DMS53 treated with DMSO at 0.1 percent for 48 hours (cell line): Measurements from ENCODE around the gene LRMDA.

Source experiments
- DNase-seq: peaks from one replicate; lab custom pipeline; 2025; ENCODE audit not compliant: unreplicated experiment; lab: John Stamatoyannopoulos, UW

Gene LRMDA

GRCh38 chr10:75694790-75695189 lies 263.4 kb downstream of the LRMDA start:
- DNase-seq, result no peak

GRCh38 chr10:75695994-75696393 lies 264.6 kb downstream of the LRMDA start:
- DNase-seq, result no peak

DNA sequence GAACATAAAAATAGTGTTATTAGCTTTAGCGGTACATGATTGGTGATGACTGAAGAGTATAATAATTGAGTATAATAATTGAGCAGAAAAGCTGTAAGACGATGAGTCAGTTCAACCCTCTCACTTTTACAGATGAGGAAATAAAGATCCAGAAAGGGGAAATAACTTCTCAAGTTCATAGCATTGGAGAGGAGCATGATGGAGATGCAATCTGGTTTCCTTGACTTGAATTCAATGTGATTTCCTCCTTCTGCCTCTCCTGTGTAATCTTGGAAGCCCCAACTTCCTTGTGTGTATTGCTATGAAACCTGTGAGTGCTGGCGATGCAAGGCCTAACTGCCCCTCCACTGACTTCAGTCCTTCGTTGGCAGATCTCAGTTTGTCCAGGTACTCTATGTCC lies 265.1 kb downstream of the LRMDA start:
- no peak for DNase-seq

- DNase-seq, result no peak
Measured at GRCh38 chr10:75703191-75703854, 271.9 kb downstream of the LRMDA start.

DNA sequence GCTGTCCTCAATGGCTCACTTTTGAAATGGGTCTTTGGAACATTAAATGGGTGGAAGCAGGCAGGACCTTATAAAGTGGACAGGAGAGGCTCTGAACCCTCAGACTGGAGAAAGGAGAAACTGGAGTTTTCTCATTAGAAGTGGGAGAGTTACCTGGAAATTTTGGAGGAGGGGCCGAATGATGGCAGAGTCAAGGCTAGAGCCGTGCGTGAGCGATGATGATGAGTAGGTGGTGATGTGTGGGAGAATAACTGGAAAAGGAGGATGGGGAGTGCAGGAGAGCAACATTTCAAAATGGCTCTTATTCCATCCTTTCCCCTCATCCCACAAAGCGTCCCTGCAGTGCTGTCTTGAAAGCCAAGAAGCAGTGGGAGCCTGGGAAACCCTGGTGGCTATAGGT lies 274.0 kb downstream of the LRMDA start:
- no peak for DNase-seq

DNA sequence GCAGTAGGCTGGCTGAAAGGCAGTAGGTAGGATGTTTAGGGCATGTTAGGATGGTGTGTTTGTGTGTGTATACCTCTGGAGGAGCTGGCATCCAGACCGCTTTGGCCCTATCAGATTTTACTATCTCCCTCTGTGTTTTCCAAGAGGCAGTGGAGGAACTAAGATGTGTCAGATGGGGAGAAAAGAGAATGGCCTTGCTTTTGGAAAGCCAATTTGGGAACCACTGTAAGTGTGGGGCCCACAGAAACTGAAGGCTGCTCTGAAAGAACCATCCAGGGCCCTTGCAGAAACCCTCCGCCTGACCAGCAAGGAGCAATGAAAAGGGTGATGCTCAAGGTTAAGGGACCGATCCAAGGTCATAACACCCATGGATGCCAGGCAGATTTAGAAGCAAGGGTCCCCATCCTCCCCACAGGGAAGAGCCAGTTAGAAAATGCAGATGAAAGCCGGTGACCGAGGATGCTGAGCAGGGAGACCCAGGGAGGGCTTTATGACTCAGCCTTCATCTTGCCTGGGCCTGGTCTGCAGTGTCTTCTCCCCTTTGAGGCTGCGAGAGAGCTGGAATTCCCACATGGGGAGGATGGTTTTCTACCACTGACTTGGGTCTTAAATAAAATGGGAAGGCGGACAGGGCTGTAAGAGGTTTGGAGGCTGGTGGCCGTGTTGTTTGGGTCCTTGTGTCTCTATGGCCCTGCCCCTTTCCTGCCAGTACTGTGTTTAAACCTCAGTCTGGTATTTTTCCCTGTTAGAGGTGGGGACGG lies 275.8 kb downstream of the LRMDA start:
- no peak for DNase-seq

GRCh38 chr10:75708060-75708459 lies 276.6 kb downstream of the LRMDA start:
- DNase-seq, result no peak

DNA sequence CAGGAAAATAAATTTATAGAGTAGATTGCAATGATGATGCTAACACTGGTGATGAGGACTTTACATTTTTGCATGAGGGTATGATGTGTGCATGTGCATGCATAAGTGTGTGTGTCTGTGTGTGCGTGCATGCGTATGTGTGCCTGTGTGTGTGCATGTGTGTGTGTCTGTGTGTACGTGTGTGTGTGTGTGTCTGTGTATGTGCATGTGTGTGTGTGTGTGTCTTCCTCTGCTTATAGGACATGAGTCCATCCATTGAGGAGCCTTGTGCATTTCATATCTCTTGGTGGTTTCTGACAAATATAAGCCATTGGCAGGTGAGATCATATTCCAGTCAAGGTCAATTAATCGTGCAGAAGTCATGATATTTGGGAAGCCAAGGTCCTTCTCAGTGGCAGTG lies 277.8 kb downstream of the LRMDA start:
- DNase-seq, result no peak

DNA sequence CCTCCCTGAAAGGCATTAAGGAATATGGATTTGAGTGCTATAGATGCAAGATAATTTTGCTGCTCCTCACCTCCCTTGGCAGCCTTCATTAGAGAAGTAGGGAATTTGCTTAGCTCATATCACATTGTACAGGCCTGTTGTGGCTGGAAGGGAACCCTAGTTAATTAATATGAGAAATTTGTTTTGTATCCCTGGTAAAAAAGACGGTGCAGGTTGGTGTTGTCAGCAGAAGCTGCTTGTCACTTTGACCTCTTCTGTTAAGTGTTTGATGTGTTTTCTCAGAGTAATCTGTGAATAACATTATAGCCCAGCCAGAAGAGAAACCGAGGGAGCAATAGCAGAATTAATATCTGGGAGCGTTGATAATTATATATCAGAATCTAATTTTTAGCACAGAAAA lies 278.4 kb downstream of the LRMDA start:
- no peak for DNase-seq

GRCh38 chr10:75712242-75712880 lies 280.9 kb downstream of the LRMDA start:
- DNase-seq, result no peak

DNA sequence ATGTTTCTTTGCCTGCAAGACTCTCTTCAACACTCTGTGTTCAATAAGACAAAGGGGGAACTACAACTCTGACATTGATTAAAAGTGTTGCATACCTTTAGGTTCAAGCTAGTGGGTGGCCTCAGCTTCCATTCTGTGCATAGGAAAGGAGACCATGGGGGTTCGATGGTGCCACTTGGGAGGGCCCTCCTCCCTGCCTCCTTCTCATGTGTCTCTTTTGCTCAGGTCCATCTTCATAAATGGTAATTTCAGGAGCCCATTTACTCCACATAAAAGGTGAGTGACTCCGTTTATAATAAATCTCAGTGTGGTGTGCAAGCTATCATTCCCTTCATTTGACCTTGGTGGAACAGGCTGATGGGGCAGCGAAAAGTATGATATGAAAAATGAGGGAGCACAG lies 285.1 kb downstream of the LRMDA start:
- no peak for DNase-seq

DNA sequence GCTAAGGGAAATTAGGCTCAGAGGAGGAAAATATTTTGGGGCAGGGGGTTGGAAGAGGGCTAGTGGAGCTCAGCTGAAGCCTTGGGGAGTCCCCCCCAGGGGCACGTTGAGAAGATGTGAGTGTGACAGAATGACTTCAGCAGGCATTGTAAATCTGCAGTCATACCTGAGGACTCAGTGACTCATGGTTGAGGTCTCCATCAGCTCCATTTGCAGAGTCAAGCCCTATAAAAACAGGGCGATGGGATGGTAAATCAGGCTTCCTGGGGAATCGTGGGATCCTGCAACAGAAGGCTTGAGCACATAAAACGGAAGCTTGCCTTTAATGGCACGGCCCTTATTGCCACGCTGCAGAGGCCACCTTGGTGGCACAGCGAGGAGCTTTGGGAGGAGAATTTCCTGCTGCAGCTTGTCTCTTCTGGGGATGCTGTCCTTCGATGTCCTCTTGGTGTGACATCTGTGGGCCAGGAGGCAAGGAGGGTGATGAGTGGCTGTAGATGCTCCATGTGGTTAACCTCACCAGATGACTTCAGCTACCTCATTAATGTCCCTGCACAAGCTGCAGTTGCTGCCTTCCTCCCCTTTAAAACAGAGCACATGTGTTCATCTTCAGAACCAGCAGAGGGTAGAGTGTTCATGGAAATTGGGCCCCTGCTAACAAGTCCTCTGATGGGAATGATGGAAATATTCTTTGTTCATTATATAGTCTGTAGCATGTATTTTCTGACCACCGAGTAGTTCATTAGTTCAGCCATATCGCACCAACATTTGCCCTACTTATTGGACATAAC lies 285.9 kb downstream of the LRMDA start:
- DNase-seq, result no peak

DNA sequence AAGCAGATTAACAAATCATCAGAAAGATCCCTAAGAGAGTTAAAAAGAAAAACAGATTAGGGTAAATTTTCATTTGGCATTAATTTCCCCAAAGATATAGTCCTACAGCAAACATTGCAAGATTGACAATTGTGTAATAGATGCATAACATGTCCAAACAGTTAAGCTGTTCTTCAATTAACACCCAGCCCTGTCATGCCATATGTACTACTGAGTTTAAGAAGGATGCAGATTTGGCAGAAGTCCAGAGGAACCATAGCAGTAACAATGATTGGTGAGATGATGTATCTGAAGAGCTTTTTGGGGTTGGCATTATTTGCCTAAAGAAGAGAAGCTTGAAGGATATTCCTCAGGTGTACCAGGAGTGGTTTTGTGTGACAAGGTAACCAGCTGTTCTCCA lies 287.6 kb downstream of the LRMDA start:
- no peak for DNase-seq

- no peak for DNase-seq
Measured at GRCh38 chr10:75720157-75720556, 288.7 kb downstream of the LRMDA start.

- DNase-seq, result no peak
Measured at GRCh38 chr10:75722020-75722419, 290.6 kb downstream of the LRMDA start.

GRCh38 chr10:75722609-75723008 lies 291.2 kb downstream of the LRMDA start:
- no peak for DNase-seq

- DNase-seq, result no peak
Measured at GRCh38 chr10:75723319-75723980, 292.0 kb downstream of the LRMDA start.

DNA sequence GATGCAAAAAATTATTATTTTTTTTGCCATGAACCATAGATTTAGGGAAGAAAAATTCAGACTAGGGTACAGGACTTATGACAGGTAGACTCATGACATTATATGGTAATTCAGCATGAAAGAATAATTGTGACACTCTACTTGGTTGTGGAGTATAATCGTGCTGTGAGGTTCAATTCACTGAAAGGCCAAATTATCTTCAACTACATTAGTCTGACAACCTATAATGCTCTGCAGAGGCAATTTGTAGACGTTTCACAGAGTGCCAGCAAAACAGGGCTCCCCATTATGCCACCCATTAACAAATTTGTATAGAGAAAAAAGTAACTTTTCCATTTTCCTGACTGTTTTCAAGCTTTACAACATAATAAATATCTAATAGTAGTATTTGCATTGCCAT lies 292.6 kb downstream of the LRMDA start:
- DNase-seq, result no peak

- no peak for DNase-seq
Measured at GRCh38 chr10:75726522-75727483, 295.4 kb downstream of the LRMDA start.

DNA sequence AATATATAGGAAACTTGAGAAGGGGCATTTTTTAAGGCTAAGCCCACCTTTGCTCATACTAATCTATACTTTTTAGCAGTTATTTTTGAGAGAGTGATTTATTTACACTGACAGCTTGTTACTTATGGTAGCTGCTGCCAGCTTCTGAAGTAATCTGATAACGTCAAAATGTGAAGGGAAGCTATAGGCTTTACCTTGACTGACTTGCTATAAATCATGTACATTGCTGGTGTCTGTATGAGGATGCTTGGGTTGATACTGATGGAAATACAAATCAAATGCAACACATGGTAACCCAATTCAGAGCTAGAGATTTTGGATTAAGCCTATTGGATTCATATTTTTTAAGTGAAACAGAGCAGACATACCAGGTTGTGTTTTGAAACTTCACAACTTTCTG lies 299.4 kb downstream of the LRMDA start:
- no peak for DNase-seq
